ENCODE results near the gene RUSF1. TPM values are rescaled to one million over a fixed set of nuclear protein-coding genes. Genes with fewer than 3 reads are reported as not detected.

Gene RUSF1
- total RNA-seq, 1 donor = 48.5 TPM

- Histone ChIP-seq H3K4me2 (ENCODE audit: insufficient read depth, low read length) (peak overlapping the region; percentile 93), H3K36me3 (ENCODE audit: insufficient read depth, low read length) (peaks cover 5% of the 10 kb centered on the region), H3K4me3 (ENCODE audit: insufficient read depth, low read length) (peak overlapping the region; percentile 14), H3K4me1 (ENCODE audit: insufficient read depth, low read length) (peaks cover 60% of the 10 kb centered on the region), H2AFZ (ENCODE audit: low read length) (no peak overlapping the region), H3K79me2 (ENCODE audit: insufficient read depth, low read length) (peaks cover 44% of the 10 kb centered on the region), H3K9me3 (ENCODE audit: low read depth, low read length) (no peaks in the 10 kb centered on the region), H4K20me1 (ENCODE audit: insufficient read depth, low read length) (peaks cover 30% of the 10 kb centered on the region), H3K27ac (ENCODE audit: low read depth, low read length) (no peak overlapping the region), H3K27me3 (ENCODE audit: insufficient read depth, low read length) (no peaks in the 10 kb centered on the region)
- no peak for TF ChIP-seq CTCF (IDR thresholded peaks at IDR 0.05; ENCODE audit: extremely low read depth, low read depth, low read length)
- no peak for DNase-seq (ENCODE audit: insufficient read length, low spot score, missing footprints)
Measured at GRCh38 chr16:31456988-31457360, 51.2 kb downstream of the RUSF1 start.

GRCh38 chr16:31455601-31456314 lies 52.4 kb downstream of the RUSF1 start:
- Histone ChIP-seq H3K4me2 (ENCODE audit: insufficient read depth, low read length) (peak overlapping the region; percentile 3), H3K4me3 (ENCODE audit: insufficient read depth, low read length) (no peak overlapping the region), H3K4me1 (ENCODE audit: insufficient read depth, low read length) (peaks cover 66% of the 10 kb centered on the region), H3K79me2 (ENCODE audit: insufficient read depth, low read length) (peaks cover 34% of the 10 kb centered on the region), H3K9me3 (ENCODE audit: low read depth, low read length) (no peaks in the 10 kb centered on the region), H2AFZ (ENCODE audit: low read length) (no peak overlapping the region), H3K27ac (ENCODE audit: low read depth, low read length) (no peak overlapping the region), H4K20me1 (ENCODE audit: insufficient read depth, low read length) (peaks cover 30% of the 10 kb centered on the region), H3K36me3 (ENCODE audit: insufficient read depth, low read length) (peaks cover 3% of the 10 kb centered on the region), H3K27me3 (ENCODE audit: insufficient read depth, low read length) (no peaks in the 10 kb centered on the region)
- peak; percentile 62 for DNase-seq (ENCODE audit: insufficient read length, low spot score, missing footprints)
- TF ChIP-seq CTCF (IDR thresholded peaks at IDR 0.05; ENCODE audit: extremely low read depth, low read depth, low read length) = peak; percentile 44

GRCh38 chr16:31453255-31454204 lies 54.7 kb downstream of the RUSF1 start:
- peak overlapping the region; percentile 18 for H3K4me3 ChIP-seq (ENCODE audit: insufficient read depth, low read length)
- peak; percentile 39 for DNase-seq (ENCODE audit: insufficient read length, low spot score, missing footprints)
- H3K27me3 ChIP-seq (ENCODE audit: insufficient read depth, low read length) = no peaks in the 10 kb centered on the region
- peaks cover 59% of the 10 kb centered on the region for H3K4me1 ChIP-seq (ENCODE audit: insufficient read depth, low read length)
- H4K20me1 ChIP-seq (ENCODE audit: insufficient read depth, low read length) = peaks cover 30% of the 10 kb centered on the region
- TF ChIP-seq CTCF (IDR thresholded peaks at IDR 0.05; ENCODE audit: extremely low read depth, low read depth, low read length) = no peak
- peaks cover 34% of the 10 kb centered on the region for H3K79me2 ChIP-seq (ENCODE audit: insufficient read depth, low read length)
- H3K36me3 ChIP-seq (ENCODE audit: insufficient read depth, low read length) = peaks cover 3% of the 10 kb centered on the region
- no peaks in the 10 kb centered on the region for H3K9me3 ChIP-seq (ENCODE audit: low read depth, low read length)
- H3K27ac ChIP-seq (ENCODE audit: low read depth, low read length) = peak overlapping the region; percentile 82
- peak overlapping the region; percentile 71 for H3K4me2 ChIP-seq (ENCODE audit: insufficient read depth, low read length)
- H2AFZ ChIP-seq (ENCODE audit: low read length) = no peak overlapping the region
